Fibroblast of skin of right quadriceps (primary cell): ENCODE measurements around the gene TRIM27.
"Not testable (repeated sequence)": the region's sequence is repeated elsewhere in the genome, so short reads cannot be mapped to it uniquely, and the experiment has no call there.

Experiments
- DNase-seq: peaks from one replicate; pipeline ENCODE4 v3.0.0-alpha.2; 2013

Gene TRIM27

GRCh38 chr6:28923318-28924102 is at the start of gene TRIM27:
Gene TRIM27, minus strand, starts transcription at chr6:28923985. Its CDS starts 353 bp downstream, at chr6:28923632.
- peak; percentile 82 for DNase-seq

- DNase-seq, result not testable (repeated sequence)
Measured at GRCh38 chr6:28970056-28970455, 46.3 kb upstream of the TRIM27 start.

- DNase-seq, result no peak
Measured at GRCh38 chr6:28969129-28969528, 45.3 kb upstream of the TRIM27 start.

GRCh38 chr6:28968476-28968875 is 44.7 kb upstream of the TRIM27 start:
- no peak for DNase-seq

- no peak for DNase-seq
Measured at GRCh38 chr6:28965706-28966105, 41.9 kb upstream of the TRIM27 start.

GRCh38 chr6:28960846-28961500 is 37.2 kb upstream of the TRIM27 start:
- no peak for DNase-seq

- not testable (repeated sequence) for DNase-seq
Measured at GRCh38 chr6:28958561-28959243, 34.9 kb upstream of the TRIM27 start.

- DNase-seq, result not testable (repeated sequence)
Measured at GRCh38 chr6:28957795-28958314, 34.1 kb upstream of the TRIM27 start.

GRCh38 chr6:28956331-28956730 is 32.5 kb upstream of the TRIM27 start:
- DNase-seq, result no peak

GRCh38 chr6:28953585-28954258 is 29.9 kb upstream of the TRIM27 start:
- no peak for DNase-seq

GRCh38 chr6:28953039-28953584 is 29.3 kb upstream of the TRIM27 start:
- peak; percentile 66 for DNase-seq

GRCh38 chr6:28949656-28950195 is 25.9 kb upstream of the TRIM27 start:
- not testable (repeated sequence) for DNase-seq

GRCh38 chr6:28948782-28949486 is 25.1 kb upstream of the TRIM27 start:
- no peak for DNase-seq

GRCh38 chr6:28947831-28948270 is 24.1 kb upstream of the TRIM27 start:
- no peak for DNase-seq

- no peak for DNase-seq
Measured at GRCh38 chr6:28947067-28947765, 23.4 kb upstream of the TRIM27 start.

- DNase-seq, result no peak
Measured at GRCh38 chr6:28945349-28945748, 21.6 kb upstream of the TRIM27 start.

GRCh38 chr6:28944412-28944865 is 20.7 kb upstream of the TRIM27 start:
- DNase-seq, result peak; percentile 81

GRCh38 chr6:28943557-28944411 is 20.0 kb upstream of the TRIM27 start:
- peak; percentile 80 for DNase-seq

GRCh38 chr6:28943223-28943556 is 19.4 kb upstream of the TRIM27 start:
- DNase-seq, result no peak
